Natural killer cell (primary cell): ENCODE measurements around the gene PDSS1. TPM values are rescaled to one million over a fixed set of nuclear protein-coding genes. Genes with fewer than 3 reads are reported as not detected.
A peak's percentile ranks its signal among the peaks of the same experiment; 100 is the strongest.

Source experiments
- ATAC-seq, 3 donors: fragments of 150-1000 bp in 2 of 3; fragments of 200-7000 bp in 1 of 3; cut with Tn5 transposase; 1 replicate in 1 of 3; 2 replicates in 2 of 3; pipeline ENCODE4 v1.10.0; 2021; ENCODE audit warnings: mild to moderate bottlenecking in 2 of 3, moderate library complexity in 2 of 3
- DNase-seq, 2 donors: peaks; one replicate each; pipeline versions ENCODE4 v3.0.0 to v3.0.0-alpha.2; 2013 to 2021; ENCODE audit warnings: mixed read lengths in 1 of 2
- H3K27ac ChIP-seq: one replicate; pipeline ENCODE4 v1.5.1; 2013; ENCODE audit warnings: mild to moderate bottlenecking, low read length
- H3K27me3 ChIP-seq: one replicate; pipeline ENCODE4 v1.6.1; 2013; ENCODE audit warnings: low read length; ENCODE audit not compliant: control insufficient read depth, insufficient read depth
- H3K36me3 ChIP-seq: one replicate; pipeline ENCODE4 v1.6.1; 2013; ENCODE audit warnings: low read length; ENCODE audit not compliant: control insufficient read depth, insufficient read depth
- H3K4me1 ChIP-seq: one replicate; pipeline ENCODE4 v1.6.1; 2013; ENCODE audit warnings: low read length; ENCODE audit not compliant: control insufficient read depth, insufficient read depth
- H3K4me3 ChIP-seq: one replicate; pipeline ENCODE4 v1.5.1; 2013; ENCODE audit warnings: low read length
- H3K9me3 ChIP-seq: one replicate; pipeline ENCODE4 v1.6.1; 2013; ENCODE audit warnings: low read length; ENCODE audit not compliant: control insufficient read depth, insufficient read depth
- H3K27ac Mint-ChIP-seq, 2 donors: one replicate each; pipeline ENCODE4 v1.8.0; 2022; ENCODE audit warnings: mild to moderate bottlenecking in 2 of 2, mixed read lengths in 2 of 2, moderate library complexity in 1 of 2
- H3K27me3 Mint-ChIP-seq, 2 donors: one replicate each; pipeline ENCODE4 v1.8.0; 2022; ENCODE audit warnings: low read depth in 2 of 2, mixed read lengths in 2 of 2
- H3K36me3 Mint-ChIP-seq: one replicate; pipeline ENCODE4 v1.8.0; 2022; ENCODE audit warnings: mixed read lengths
- H3K4me1 Mint-ChIP-seq, 2 donors: one replicate each; pipeline ENCODE4 v1.8.0; 2022; ENCODE audit warnings: mixed read lengths in 2 of 2
- H3K4me3 Mint-ChIP-seq: one replicate; pipeline ENCODE4 v1.8.0; 2022; ENCODE audit warnings: mild to moderate bottlenecking, moderate library complexity, mixed read lengths
- H3K9me3 Mint-ChIP-seq, 2 donors: one replicate each; pipeline ENCODE4 v1.8.0; 2022; ENCODE audit warnings: mixed read lengths in 2 of 2
- WGBS: methylation state at CpG from one replicate; pipeline ENCODE4 v1.1.7; 2013; ENCODE audit warnings: missing lambda C conversion rate; ENCODE audit not compliant: insufficient coverage; 5-methylcytosine and 5-hydroxymethylcytosine counted together
- intact Hi-C: fragments of 100-400 bp; cut with micrococcal nuclease; formaldehyde crosslinking; loops from one replicate; pipeline ENCODE4 v1.14.2; 2022
- total RNA-seq, 4 donors: library from RNA; stranded (reverse); fragments of 120-200 nt in 1 of 4; gene quantifications; one replicate each; pipeline versions ENCODE4 v1.2.3 to v1.2.4, GENCODE V29; 2013 to 2022
- TF ChIP-seq, protein P1 (sequence below): fragments of 200-600 bp; IDR thresholded peaks from one replicate; pipeline ENCODE4 v1.8.0; 2022; ENCODE audit warnings: antibody characterized with exemption

PDSS1 gene
- total RNA-seq, 3 donors from 2014 or later (not counting 1 experiment from before 2014, with no cell fraction given) = 3.5 to 4.4 (median 3.7) TPM

- Mint-ChIP-seq H3K36me3 (no peaks in the 10 kb centered on the region), H3K4me3 (no peak overlapping the region), H3K9me3 (no peaks in the 10 kb centered on the region), H3K4me1 (peaks cover 91 to 93% of the 10 kb centered on the region in 2 donors), H3K27me3 (no peaks in the 10 kb centered on the region), H3K27ac (peak overlapping the region; percentile 82 to 86)
- H3K9me3 ChIP-seq = no peaks in the 10 kb centered on the region
- no peak overlapping the region for H3K27ac ChIP-seq
- no peak for DNase-seq
- H3K27me3 ChIP-seq = no peaks in the 10 kb centered on the region
- TF ChIP-seq, protein P1, sequence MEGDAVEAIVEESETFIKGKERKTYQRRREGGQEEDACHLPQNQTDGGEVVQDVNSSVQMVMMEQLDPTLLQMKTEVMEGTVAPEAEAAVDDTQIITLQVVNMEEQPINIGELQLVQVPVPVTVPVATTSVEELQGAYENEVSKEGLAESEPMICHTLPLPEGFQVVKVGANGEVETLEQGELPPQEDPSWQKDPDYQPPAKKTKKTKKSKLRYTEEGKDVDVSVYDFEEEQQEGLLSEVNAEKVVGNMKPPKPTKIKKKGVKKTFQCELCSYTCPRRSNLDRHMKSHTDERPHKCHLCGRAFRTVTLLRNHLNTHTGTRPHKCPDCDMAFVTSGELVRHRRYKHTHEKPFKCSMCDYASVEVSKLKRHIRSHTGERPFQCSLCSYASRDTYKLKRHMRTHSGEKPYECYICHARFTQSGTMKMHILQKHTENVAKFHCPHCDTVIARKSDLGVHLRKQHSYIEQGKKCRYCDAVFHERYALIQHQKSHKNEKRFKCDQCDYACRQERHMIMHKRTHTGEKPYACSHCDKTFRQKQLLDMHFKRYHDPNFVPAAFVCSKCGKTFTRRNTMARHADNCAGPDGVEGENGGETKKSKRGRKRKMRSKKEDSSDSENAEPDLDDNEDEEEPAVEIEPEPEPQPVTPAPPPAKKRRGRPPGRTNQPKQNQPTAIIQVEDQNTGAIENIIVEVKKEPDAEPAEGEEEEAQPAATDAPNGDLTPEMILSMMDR = no peak
- ATAC-seq = no peak
- intact Hi-C loops = loop anchor here (5.0 kb wide), 1 partner anchor 78 kb away; no protein-coding TSS in a partner anchor
- no peak overlapping the region for H3K4me3 ChIP-seq
- H3K4me1 ChIP-seq = peaks cover 23% of the 10 kb centered on the region
- WGBS = 94% methylated on average over 4 of the region's 4 CpGs
- H3K36me3 ChIP-seq = peaks cover 2% of the 10 kb centered on the region
Observed at GRCh38 chr10:26779176-26779860, 81.8 kb downstream of the PDSS1 start.

- 100% methylated on average over 8 of the region's 8 CpGs for WGBS
- Mint-ChIP-seq H3K4me1 (peaks cover 90 to 95% of the 10 kb centered on the region in 2 donors), H3K4me3 (peak overlapping the region; percentile 37), H3K27ac (peak overlapping the region; percentile 82 to 86), H3K36me3 (no peaks in the 10 kb centered on the region), H3K27me3 (no peaks in the 10 kb centered on the region), H3K9me3 (no peaks in the 10 kb centered on the region)
- Histone ChIP-seq H3K4me3 (no peak overlapping the region), H3K27ac (peak overlapping the region; percentile 39), H3K4me1 (peaks cover 23% of the 10 kb centered on the region), H3K27me3 (no peaks in the 10 kb centered on the region), H3K36me3 (peaks cover 4% of the 10 kb centered on the region), H3K9me3 (no peaks in the 10 kb centered on the region)
- peak in 2 of 3 donors; percentile 43 to 65 for ATAC-seq
- DNase-seq = no peak
- intact Hi-C loops = no loop called here
- TF ChIP-seq, protein P1 = no peak
Observed at GRCh38 chr10:26780106-26780792, 82.7 kb downstream of the PDSS1 start.

GRCh38 chr10:26780793-26781601, 83.5 kb downstream of the PDSS1 start:
- WGBS = 61% methylated on average over 4 of the region's 4 CpGs
- Histone ChIP-seq H3K4me3 (no peak overlapping the region), H3K9me3 (no peaks in the 10 kb centered on the region), H3K4me1 (peaks cover 23% of the 10 kb centered on the region), H3K36me3 (peaks cover 2% of the 10 kb centered on the region), H3K27me3 (no peaks in the 10 kb centered on the region), H3K27ac (peak overlapping the region; percentile 39)
- Mint-ChIP-seq H3K9me3 (no peaks in the 10 kb centered on the region), H3K27me3 (no peaks in the 10 kb centered on the region), H3K36me3 (no peaks in the 10 kb centered on the region), H3K4me3 (peak overlapping the region; percentile 37), H3K27ac (peak overlapping the region; percentile 82 to 86), H3K4me1 (peaks cover 87 to 93% of the 10 kb centered on the region in 2 donors)
- intact Hi-C loops = no loop called here
- peak in 1 of 2 donors; percentile 9 for DNase-seq
- ATAC-seq = peak; percentile 29 to 45 (median 36)
- TF ChIP-seq, protein P1 = no peak
